Endothelial cell of umbilical vein (primary cell): ENCODE data around the gene ADAMTS17.

Experiments
- CTCF ChIP-seq, 2 donors: IDR thresholded peaks; 1 replicate in 1 of 2; 2 replicates in 1 of 2; pipeline ENCODE4 v1.5.1; 2011; ENCODE audit warnings: low read length in 2 of 2, mild to moderate bottlenecking in 2 of 2, moderate library complexity in 2 of 2, control low read depth in 1 of 2, inconsistent platforms in 1 of 2, low read depth in 1 of 2; ENCODE audit not compliant: insufficient read depth in 1 of 2; ENCODE audit errors: extremely low read depth in 1 of 2
- EZH2 ChIP-seq: IDR thresholded peaks from 2 replicates; pipeline ENCODE4 v1.6.1; 2012; ENCODE audit warnings: borderline replicate concordance, low read depth, mild to moderate bottlenecking, moderate library complexity, low read length, inconsistent platforms; ENCODE audit not compliant: severe bottlenecking
- FOS ChIP-seq: IDR thresholded peaks from 2 replicates; pipeline ENCODE4 v1.6.1; 2011; ENCODE audit warnings: mild to moderate bottlenecking, low read length, moderate library complexity, borderline replicate concordance; ENCODE audit not compliant: insufficient read depth
- GATA2 ChIP-seq: IDR thresholded peaks from 2 replicates; pipeline ENCODE4 v1.7.0; 2011; ENCODE audit warnings: low read depth, mild to moderate bottlenecking, moderate library complexity, mixed read lengths, low read length; ENCODE audit not compliant: insufficient read length, insufficient read depth
- JUN ChIP-seq: IDR thresholded peaks from 2 replicates; pipeline ENCODE4 v1.6.1; 2011; ENCODE audit warnings: borderline replicate concordance, low read depth; ENCODE audit not compliant: insufficient read length, insufficient read depth
- MAX ChIP-seq: IDR thresholded peaks from 2 replicates; pipeline ENCODE4 v1.6.1; 2011; ENCODE audit not compliant: insufficient read depth, insufficient read length
- MYC ChIP-seq: IDR thresholded peaks from one replicate; pipeline ENCODE4 v1.6.1; 2011; ENCODE audit warnings: mild to moderate bottlenecking, low read depth, low read length
- POLR2A ChIP-seq: IDR thresholded peaks from 2 replicates; pipeline ENCODE4 v1.6.1; 2012; ENCODE audit warnings: low read depth, mild to moderate bottlenecking, control low read depth, low read length
- POLR2AphosphoS5 ChIP-seq: IDR thresholded peaks from 2 replicates; pipeline ENCODE4 v1.6.1; 2012; ENCODE audit warnings: low read depth, mild to moderate bottlenecking, control low read depth, low read length, moderate library complexity; ENCODE audit not compliant: insufficient read depth

- no peak for TF ChIP-seq CTCF (IDR thresholded peaks at IDR 0.05; ENCODE audit: extremely low read depth in 1 of 2, insufficient read depth in 1 of 2, low read depth in 1 of 2, low read length in 2 of 2)
- TF ChIP-seq GATA2, result no peak
- no peak for TF ChIP-seq EZH2
- no peak for TF ChIP-seq POLR2A
- no peak for TF ChIP-seq MYC
- no peak for TF ChIP-seq POLR2AphosphoS5
- TF ChIP-seq FOS, result no peak
- TF ChIP-seq JUN, result no peak
- no peak for TF ChIP-seq MAX
Measured at GRCh38 chr15:99985878-99986277, 355.9 kb downstream of the ADAMTS17 start.
